ENCODE measurements around the gene CYP27B1. TPM values are rescaled to one million over a fixed set of nuclear protein-coding genes. Genes with fewer than 3 reads are reported as not detected.

CYP27B1 gene
- total and polyA plus RNA-seq, 7 experiments from 2014 or later, result 0.20 to 2.6 (median 1.6) TPM; not detected in 1

DNA sequence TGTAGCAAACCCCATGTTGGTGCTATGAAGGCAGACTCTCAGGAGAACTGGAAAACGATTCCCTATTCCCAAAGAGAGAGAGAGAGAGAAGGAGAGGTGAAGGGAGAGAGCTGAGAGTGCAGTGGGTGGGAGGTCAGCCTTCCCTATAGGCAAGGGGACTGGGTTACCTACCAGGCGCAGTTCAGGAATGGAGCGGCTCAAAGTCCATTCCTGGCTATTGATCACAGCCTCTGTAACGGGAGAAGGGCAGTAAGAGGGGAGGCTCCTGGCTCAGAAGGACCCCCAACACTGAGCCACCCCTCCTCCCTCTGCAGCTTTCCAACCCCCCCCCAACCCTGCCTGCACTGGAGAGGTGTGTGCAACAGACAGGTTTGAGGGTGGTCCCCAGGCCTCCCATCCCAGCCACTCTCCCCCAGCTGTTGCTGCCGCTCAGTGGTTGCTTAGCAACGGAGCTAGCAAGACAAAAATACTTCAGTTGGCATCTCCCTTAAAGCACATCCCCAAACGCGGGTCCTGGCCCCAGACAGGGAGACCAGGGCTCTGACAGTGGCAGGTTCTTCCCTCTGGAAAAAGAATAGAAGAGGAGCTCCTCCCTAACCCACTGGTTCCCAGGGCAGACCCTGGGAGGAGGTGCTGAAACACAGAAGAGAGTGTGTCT lies 31.6 kb downstream of the CYP27B1 start:
- peak overlapping the region; percentile 38 for H3K27ac ChIP-seq (ENCODE audit: low read depth, low read length)
- H3K9me3 ChIP-seq (ENCODE audit: control insufficient read depth in 2 of 3, low read length in 3 of 3), result no peaks in the 10 kb centered on the region
- ChIA-PET POLR2A (interaction anchor here (1.4 kb wide), 1 partner anchor 11 kb away, joined by 4 read pairs; no protein-coding TSS in a partner anchor), CTCF (interaction anchor here (0.9 kb wide), 2 partner anchors 24 to 62 kb away, joined by 3 to 5 read pairs; no protein-coding TSS in a partner anchor)
- H3K27ac Mint-ChIP-seq, result peak overlapping the region in 8 of 9 donors; percentile 39 to 92 (median 66)
- no peak for DNase-seq
- ATAC-seq, result no peak
- peaks cover 32 to 89% (median 35%) of the 10 kb centered on the region in 3 experiments for H3K36me3 ChIP-seq (ENCODE audit: control insufficient read depth in 2 of 3, insufficient read depth in 3 of 3, low read length in 3 of 3)
- peaks cover 11 to 16% of the 10 kb centered on the region in 2 donors for H3K4me1 ChIP-seq (ENCODE audit: control insufficient read depth in 2 of 2, insufficient read depth in 2 of 2, low read length in 2 of 2)
- H3K27me3 ChIP-seq (ENCODE audit: control insufficient read depth in 2 of 2, insufficient read depth in 2 of 2, low read length in 2 of 2), result no peaks in the 10 kb centered on the region
- no peak overlapping the region for H3K4me3 ChIP-seq (ENCODE audit: low read length)
- no peaks in the 10 kb centered on the region for H3K27me3 Mint-ChIP-seq
- H3K9me3 Mint-ChIP-seq, result no peaks in the 10 kb centered on the region
- no peak overlapping the region for H3K4me3 Mint-ChIP-seq
- peaks cover 13 to 34% (median 25%) of the 10 kb centered on the region in 7 donors for H3K4me1 Mint-ChIP-seq
- intact Hi-C loops (cut with micrococcal nuclease), result no loop called here
- peaks cover 9 to 51% (median 16%) of the 10 kb centered on the region in 5 donors for H3K36me3 Mint-ChIP-seq

DNA sequence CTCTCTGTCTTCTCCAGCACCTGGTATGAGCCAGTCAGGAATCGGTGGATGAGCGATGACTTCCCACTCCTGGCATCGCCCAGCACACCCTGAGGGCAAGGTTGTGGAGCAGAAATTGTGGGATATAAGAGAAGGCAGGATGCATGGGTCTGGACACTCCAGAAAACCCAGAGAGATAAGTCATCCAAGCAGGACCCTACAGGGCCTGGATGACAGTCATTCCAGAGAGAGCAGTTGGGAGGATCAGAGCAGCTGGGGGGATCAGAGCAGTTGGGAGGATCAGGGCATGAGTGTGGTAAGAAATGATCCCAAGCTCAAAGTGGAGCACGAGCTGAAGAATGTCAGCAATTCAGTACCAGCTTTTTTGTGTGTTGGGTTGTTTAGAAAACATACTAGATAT lies 32.3 kb downstream of the CYP27B1 start:
- CTCF ChIA-PET, result interaction anchor here (0.9 kb wide), 2 partner anchors 25 to 62 kb away, joined by 3 to 5 read pairs; no protein-coding TSS in a partner anchor
- Histone ChIP-seq H3K27me3 (ENCODE audit: control insufficient read depth in 2 of 2, insufficient read depth in 2 of 2, low read length in 2 of 2) (no peaks in the 10 kb centered on the region), H3K9me3 (ENCODE audit: control insufficient read depth in 2 of 3, low read length in 3 of 3) (no peaks in the 10 kb centered on the region), H3K4me3 (ENCODE audit: low read length) (no peak overlapping the region), H3K4me1 (ENCODE audit: control insufficient read depth in 2 of 2, insufficient read depth in 2 of 2, low read length in 2 of 2) (peaks cover 3 to 8% of the 10 kb centered on the region in 2 donors), H3K36me3 (ENCODE audit: control insufficient read depth in 2 of 3, insufficient read depth in 3 of 3, low read length in 3 of 3) (peaks cover 36 to 92% (median 39%) of the 10 kb centered on the region in 3 experiments), H3K27ac (ENCODE audit: low read depth, low read length) (peak overlapping the region; percentile 28)
- H3K27me3 Mint-ChIP-seq, result no peaks in the 10 kb centered on the region
- ATAC-seq (no peak), DNase-seq (no peak)
- peak overlapping the region in 8 of 9 donors; percentile 39 to 92 (median 61) for H3K27ac Mint-ChIP-seq
- no peak overlapping the region for H3K4me3 Mint-ChIP-seq
- H3K9me3 Mint-ChIP-seq, result no peaks in the 10 kb centered on the region
- intact Hi-C loops (cut with micrococcal nuclease), result no loop called here
- peaks cover 9 to 58% (median 20%) of the 10 kb centered on the region in 5 donors for H3K36me3 Mint-ChIP-seq
- POLR2A ChIA-PET, result interaction anchor here (1.4 kb wide), 1 partner anchor 10 kb away, joined by 4 read pairs; no protein-coding TSS in a partner anchor
- peaks cover 12 to 27% (median 23%) of the 10 kb centered on the region in 7 donors for H3K4me1 Mint-ChIP-seq

DNA sequence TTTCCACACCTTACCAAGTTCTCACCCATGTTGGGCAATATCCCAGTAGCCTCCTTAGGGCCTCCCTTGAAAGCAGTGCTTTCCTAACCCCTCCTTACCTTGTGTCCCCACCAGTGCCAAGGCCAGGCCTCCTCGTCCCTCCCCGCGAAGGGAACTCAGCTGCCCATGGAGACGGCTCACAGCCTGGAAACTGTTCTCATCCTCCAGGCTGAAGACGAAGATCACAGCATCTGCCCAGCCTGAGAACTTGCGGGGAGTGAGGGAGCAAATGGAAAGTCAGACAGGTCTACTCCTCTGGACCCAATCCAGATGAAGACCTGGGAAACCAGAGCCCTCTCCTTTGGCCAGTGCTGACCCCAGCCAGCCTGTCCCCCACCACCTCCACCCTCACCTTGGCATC lies 33.0 kb downstream of the CYP27B1 start:
- Histone ChIP-seq H3K27me3 (ENCODE audit: control insufficient read depth in 2 of 2, insufficient read depth in 2 of 2, low read length in 2 of 2) (no peaks in the 10 kb centered on the region), H3K27ac (ENCODE audit: low read depth, low read length) (no peak overlapping the region), H3K4me3 (ENCODE audit: low read length) (no peak overlapping the region), H3K36me3 (ENCODE audit: control insufficient read depth in 2 of 3, insufficient read depth in 3 of 3, low read length in 3 of 3) (peaks cover 39 to 92% (median 41%) of the 10 kb centered on the region in 3 experiments), H3K9me3 (ENCODE audit: control insufficient read depth in 2 of 3, low read length in 3 of 3) (no peaks in the 10 kb centered on the region), H3K4me1 (ENCODE audit: control insufficient read depth in 2 of 2, insufficient read depth in 2 of 2, low read length in 2 of 2) (peaks cover 0 to 2% of the 10 kb centered on the region in 2 donors)
- no peaks in the 10 kb centered on the region for H3K27me3 Mint-ChIP-seq
- ATAC-seq (no peak), DNase-seq (no peak)
- peaks cover 6 to 20% (median 17%) of the 10 kb centered on the region in 7 donors for H3K4me1 Mint-ChIP-seq
- no peaks in the 10 kb centered on the region for H3K9me3 Mint-ChIP-seq
- H3K4me3 Mint-ChIP-seq, result no peak overlapping the region
- peak overlapping the region in 2 of 9 donors; percentile 14 to 68 for H3K27ac Mint-ChIP-seq
- CTCF ChIA-PET, result no interaction called here
- H3K36me3 Mint-ChIP-seq, result peaks cover 9 to 55% (median 20%) of the 10 kb centered on the region in 5 donors
- POLR2A ChIA-PET, result interaction anchor here (2.0 kb wide), 1 partner anchor 11 kb away, joined by 5 read pairs; no protein-coding TSS in a partner anchor
- intact Hi-C loops (cut with micrococcal nuclease), result no loop called here

DNA sequence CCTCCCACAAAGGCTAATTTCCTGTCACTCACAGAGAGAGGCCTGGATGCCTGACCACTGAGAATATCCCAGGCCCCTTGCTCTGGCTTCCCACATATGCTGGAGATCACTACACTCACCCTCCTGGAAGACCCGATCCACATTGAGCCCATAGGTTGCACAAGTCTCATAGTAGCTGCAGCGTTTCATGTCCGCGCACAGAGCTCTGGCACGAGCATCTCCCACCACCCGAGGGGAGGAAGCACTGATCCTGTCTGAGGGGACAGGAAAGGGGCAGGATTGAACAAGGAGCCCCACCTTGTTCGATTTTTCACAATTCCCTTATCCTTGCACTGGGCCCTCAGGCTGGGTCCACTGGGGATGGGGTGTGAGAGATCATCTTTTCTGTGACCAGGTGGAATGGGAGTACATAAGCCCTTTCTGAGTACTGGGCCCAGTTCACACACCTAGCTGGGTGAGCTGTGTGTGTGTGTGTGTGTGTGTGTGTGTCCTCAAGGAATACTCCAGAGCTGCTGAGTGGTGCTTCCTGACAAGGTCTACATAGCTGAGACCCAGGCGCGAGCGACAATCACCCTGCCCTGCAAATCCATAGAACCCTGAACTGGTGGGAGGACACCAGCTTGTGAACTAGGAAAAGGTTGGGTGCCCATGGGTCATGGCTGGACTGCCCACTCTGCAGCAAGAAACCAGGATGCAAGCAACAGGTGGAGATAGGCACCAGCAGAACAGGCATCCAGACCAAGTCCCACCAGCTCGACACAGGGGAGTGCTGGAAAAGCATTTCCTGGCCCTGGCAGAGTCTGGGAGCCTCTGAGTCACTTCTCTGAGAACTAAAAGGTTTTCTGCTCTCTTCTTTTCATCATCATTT lies 33.9 kb downstream of the CYP27B1 start:
- CTCF ChIA-PET, result no interaction called here
- Mint-ChIP-seq H3K36me3 (peaks cover 9 to 60% (median 26%) of the 10 kb centered on the region in 5 donors), H3K27ac (peak overlapping the region in 3 of 9 donors; percentile 33 to 82 (median 59)), H3K4me1 (peaks cover 6 to 23% (median 16%) of the 10 kb centered on the region in 7 donors), H3K27me3 (no peaks in the 10 kb centered on the region), H3K4me3 (no peak overlapping the region), H3K9me3 (no peaks in the 10 kb centered on the region)
- Histone ChIP-seq H3K27ac (ENCODE audit: low read depth, low read length) (no peak overlapping the region), H3K4me1 (ENCODE audit: control insufficient read depth in 2 of 2, insufficient read depth in 2 of 2, low read length in 2 of 2) (no peaks in the 10 kb centered on the region), H3K27me3 (ENCODE audit: control insufficient read depth in 2 of 2, insufficient read depth in 2 of 2, low read length in 2 of 2) (no peaks in the 10 kb centered on the region), H3K9me3 (ENCODE audit: control insufficient read depth in 2 of 3, low read length in 3 of 3) (no peaks in the 10 kb centered on the region), H3K4me3 (ENCODE audit: low read length) (no peak overlapping the region), H3K36me3 (ENCODE audit: control insufficient read depth in 2 of 3, insufficient read depth in 3 of 3, low read length in 3 of 3) (peaks cover 39 to 94% (median 42%) of the 10 kb centered on the region in 3 experiments)
- no peak for DNase-seq
- intact Hi-C loops (cut with micrococcal nuclease), result no loop called here
- ATAC-seq, result no peak
- POLR2A ChIA-PET, result interaction anchor here (1.2 to 2.0 kb wide), 2 partner anchors 9 to 10 kb away, joined by 3 to 5 read pairs; no protein-coding TSS in a partner anchor

DNA sequence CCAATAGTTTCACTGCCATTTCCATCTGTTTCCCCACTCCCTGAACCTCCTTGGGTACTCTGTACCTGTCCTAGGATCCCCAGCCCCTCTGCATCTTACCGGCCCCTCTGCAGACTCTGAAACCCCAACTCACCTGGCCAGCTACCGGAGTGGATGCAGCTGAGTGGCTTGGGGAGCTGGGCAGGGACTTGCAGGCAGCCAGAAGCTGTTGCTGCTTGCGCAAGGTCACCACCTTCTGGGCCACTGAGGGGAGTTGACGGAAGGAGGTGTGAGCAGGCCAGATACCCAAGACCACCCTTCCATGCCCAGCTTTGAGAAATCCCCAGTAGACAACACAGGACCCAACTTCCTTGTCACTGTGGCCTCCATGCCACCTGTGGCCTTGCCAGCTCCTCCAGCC lies 34.6 kb downstream of the CYP27B1 start:
- Mint-ChIP-seq H3K27me3 (no peaks in the 10 kb centered on the region), H3K4me1 (peaks cover 6 to 23% (median 16%) of the 10 kb centered on the region in 7 donors), H3K4me3 (no peak overlapping the region), H3K9me3 (peaks cover 0 to 1% (median 0%) of the 10 kb centered on the region in 11 donors), H3K27ac (peak overlapping the region in 2 of 9 donors; percentile 30 to 74), H3K36me3 (peaks cover 9 to 64% (median 30%) of the 10 kb centered on the region in 5 donors)
- Histone ChIP-seq H3K4me1 (ENCODE audit: control insufficient read depth in 2 of 2, insufficient read depth in 2 of 2, low read length in 2 of 2) (no peaks in the 10 kb centered on the region), H3K27me3 (ENCODE audit: control insufficient read depth in 2 of 2, insufficient read depth in 2 of 2, low read length in 2 of 2) (no peaks in the 10 kb centered on the region), H3K36me3 (ENCODE audit: control insufficient read depth in 2 of 3, insufficient read depth in 3 of 3, low read length in 3 of 3) (peaks cover 39 to 98% (median 49%) of the 10 kb centered on the region in 3 experiments), H3K9me3 (ENCODE audit: control insufficient read depth in 2 of 3, low read length in 3 of 3) (no peaks in the 10 kb centered on the region), H3K27ac (ENCODE audit: low read depth, low read length) (no peak overlapping the region), H3K4me3 (ENCODE audit: low read length) (no peak overlapping the region)
- intact Hi-C loops (cut with micrococcal nuclease), result no loop called here
- POLR2A ChIA-PET, result interaction anchor here (1.2 to 2.0 kb wide), 3 partner anchors 10 to 16 kb away, joined by 3 to 5 read pairs (median 3); no protein-coding TSS in a partner anchor
- no peak for ATAC-seq
- CTCF ChIA-PET, result no interaction called here
- DNase-seq, result no peak

DNA sequence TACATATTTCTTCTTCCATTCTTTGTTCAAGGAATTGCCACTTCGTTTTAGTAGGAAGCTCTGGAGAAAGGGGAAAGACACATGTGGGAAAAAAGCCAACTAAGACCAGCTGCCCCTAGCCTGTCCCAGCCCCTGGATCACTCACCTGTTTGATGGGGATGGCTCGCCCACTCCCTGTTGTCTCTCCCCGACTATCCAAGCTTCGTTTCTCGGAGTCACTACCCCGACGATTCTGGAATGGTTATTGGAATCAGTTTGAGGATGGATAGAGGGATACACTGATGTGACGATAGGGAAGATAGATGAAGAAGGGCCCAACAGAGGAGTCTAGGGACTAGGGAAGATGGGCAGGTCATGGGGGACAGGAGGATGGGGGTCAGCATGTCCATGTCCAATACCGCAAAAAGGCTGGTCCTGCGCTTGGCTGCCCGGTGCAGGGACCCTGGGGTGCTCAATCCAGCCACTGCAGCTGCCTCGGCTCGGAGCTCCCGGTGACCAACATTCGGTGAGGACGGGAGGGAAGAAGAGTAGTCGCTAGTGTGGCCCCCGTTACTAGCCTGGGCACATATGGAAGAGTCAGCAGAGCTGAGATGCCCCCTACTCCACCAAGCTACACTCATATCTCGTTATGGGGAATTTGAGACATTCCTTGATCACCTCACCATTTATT lies 35.3 kb downstream of the CYP27B1 start:
- ATAC-seq (no peak), DNase-seq (no peak)
- Histone ChIP-seq H3K9me3 (ENCODE audit: control insufficient read depth in 2 of 3, low read length in 3 of 3) (no peaks in the 10 kb centered on the region), H3K27ac (ENCODE audit: low read depth, low read length) (no peak overlapping the region), H3K36me3 (ENCODE audit: control insufficient read depth in 2 of 3, insufficient read depth in 3 of 3, low read length in 3 of 3) (peaks cover 39 to 97% (median 51%) of the 10 kb centered on the region in 3 experiments), H3K27me3 (ENCODE audit: control insufficient read depth in 2 of 2, insufficient read depth in 2 of 2, low read length in 2 of 2) (no peaks in the 10 kb centered on the region), H3K4me1 (ENCODE audit: control insufficient read depth in 2 of 2, insufficient read depth in 2 of 2, low read length in 2 of 2) (no peaks in the 10 kb centered on the region), H3K4me3 (ENCODE audit: low read length) (no peak overlapping the region)
- peaks cover 3 to 18% (median 12%) of the 10 kb centered on the region in 7 donors for H3K4me1 Mint-ChIP-seq
- peaks cover 0 to 1% (median 0%) of the 10 kb centered on the region in 11 donors for H3K9me3 Mint-ChIP-seq
- H3K27ac Mint-ChIP-seq, result peak overlapping the region in 1 of 9 donors; percentile 39
- intact Hi-C loops (cut with micrococcal nuclease), result no loop called here
- H3K27me3 Mint-ChIP-seq, result no peaks in the 10 kb centered on the region
- H3K36me3 Mint-ChIP-seq, result peaks cover 9 to 60% (median 30%) of the 10 kb centered on the region in 5 donors
- POLR2A ChIA-PET, result interaction anchor here (1.0 to 1.2 kb wide), 2 partner anchors 9 to 16 kb away, joined by 3 read pairs; no protein-coding TSS in a partner anchor
- no peak overlapping the region for H3K4me3 Mint-ChIP-seq
- CTCF ChIA-PET, result no interaction called here
